KMS-11 (cell line): Measurements from ENCODE around the gene CHRD.

Experiments used
- H2AFZ ChIP-seq: fragments of 200-600 bp; sonication (generic); 2 replicates; pipeline ENCODE4 v1.6.1; 2016; ENCODE audit warnings: antibody characterized with exemption, mixed run types, low read depth
- H3K27ac ChIP-seq: fragments of 200-600 bp; sonication (generic); 2 replicates; pipeline ENCODE4 v1.6.1; 2016; ENCODE audit warnings: mild to moderate bottlenecking, mixed run types
- H3K27me3 ChIP-seq: fragments of 200-600 bp; sonication (generic); 2 replicates; pipeline ENCODE4 v1.6.1; 2017; ENCODE audit warnings: mild to moderate bottlenecking, low read depth, mixed run types, moderate library complexity; ENCODE audit not compliant: insufficient read depth
- H3K36me3 ChIP-seq: fragments of 200-600 bp; sonication (generic); 2 replicates; pipeline ENCODE4 v1.6.1; 2017; ENCODE audit warnings: mild to moderate bottlenecking, mixed run types; ENCODE audit not compliant: insufficient read depth
- H3K4me1 ChIP-seq: fragments of 200-600 bp; sonication (generic); 2 replicates; pipeline ENCODE4 v1.6.1; 2016; ENCODE audit warnings: mild to moderate bottlenecking, low read depth, mixed run types; ENCODE audit not compliant: poor library complexity, severe bottlenecking
- H3K4me2 ChIP-seq: fragments of 200-600 bp; sonication (generic); 2 replicates; pipeline ENCODE4 v1.7.0; 2016; ENCODE audit warnings: mild to moderate bottlenecking, mixed run types
- H3K4me3 ChIP-seq: fragments of 200-600 bp; sonication (generic); IDR thresholded peaks from 2 replicates; pipeline ENCODE4 v1.6.1; 2017; ENCODE audit warnings: low read depth, low read length, mixed read lengths; ENCODE audit not compliant: insufficient read depth
- H3K79me2 ChIP-seq: fragments of 200-600 bp; sonication (generic); 2 replicates; pipeline ENCODE4 v1.6.1; 2016; ENCODE audit warnings: low read depth, mixed run types; ENCODE audit not compliant: insufficient read depth
- H3K9ac ChIP-seq: fragments of 200-600 bp; sonication (generic); 2 replicates; pipeline ENCODE4 v1.6.1; 2016; ENCODE audit warnings: mild to moderate bottlenecking, mixed run types
- H4K20me1 ChIP-seq: fragments of 200-600 bp; sonication (generic); 2 replicates; pipeline ENCODE4 v1.6.1; 2016; ENCODE audit warnings: mild to moderate bottlenecking, mixed run types; ENCODE audit not compliant: insufficient read depth
- CTCF ChIP-seq: fragments of 200-600 bp; sonication (generic); conservative IDR thresholded peaks from 2 replicates; pipeline ENCODE4 v1.6.1; 2017; ENCODE audit warnings: low read depth, mild to moderate bottlenecking, antibody characterized with exemption, low read length, moderate library complexity, mixed read lengths

The CHRD gene

GRCh38 chr3:184341925-184342324 lies 37.9 kb upstream of the CHRD start:
- H3K4me3 ChIP-seq = no peak overlapping the region
- no peak for TF ChIP-seq CTCF
- H3K4me1 ChIP-seq = peaks cover 7% of the 10 kb centered on the region
- no peaks in the 10 kb centered on the region for H3K36me3 ChIP-seq
- H2AFZ ChIP-seq = no peak overlapping the region
- no peak overlapping the region for H3K9ac ChIP-seq
- no peaks in the 10 kb centered on the region for H3K79me2 ChIP-seq
- H4K20me1 ChIP-seq = no peaks in the 10 kb centered on the region
- H3K4me2 ChIP-seq = no peak overlapping the region
- no peak overlapping the region for H3K27ac ChIP-seq
- H3K27me3 ChIP-seq = no peaks in the 10 kb centered on the region

DNA sequence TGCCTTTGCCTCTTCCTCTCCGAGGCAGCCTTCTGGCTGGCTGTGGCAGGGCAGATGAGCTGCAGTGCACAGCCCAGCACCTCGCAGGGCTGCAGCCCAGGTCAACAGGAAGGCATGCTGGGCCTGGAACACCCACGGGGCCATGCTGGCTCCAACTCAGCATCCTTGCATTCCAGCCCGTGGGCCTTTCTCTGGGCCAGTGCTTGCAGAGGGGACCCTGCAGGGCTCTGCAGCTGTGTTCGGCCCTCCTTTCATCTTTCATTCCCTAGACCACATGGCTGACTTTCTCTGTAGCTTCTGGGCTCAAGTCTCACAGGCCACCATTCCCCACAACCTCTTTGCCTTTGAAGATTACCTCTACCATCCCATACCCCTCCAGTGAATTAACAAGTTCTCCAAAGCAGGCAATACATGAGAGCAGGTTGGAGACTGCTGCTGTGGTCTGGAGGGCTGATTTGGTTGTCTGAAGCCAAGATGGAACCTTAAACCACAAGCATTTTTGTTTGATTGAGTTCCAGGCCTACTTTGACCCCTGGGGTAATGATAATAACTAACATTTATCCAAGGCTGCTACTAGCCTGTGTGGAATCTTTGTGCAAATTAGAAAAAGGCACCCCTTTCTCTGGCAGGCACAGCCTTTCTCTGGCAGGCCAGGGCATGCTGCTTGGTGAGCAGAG lies 36.5 kb upstream of the CHRD start:
- no peaks in the 10 kb centered on the region for H4K20me1 ChIP-seq
- H2AFZ ChIP-seq = no peak overlapping the region
- H3K4me3 ChIP-seq = no peak overlapping the region
- H3K36me3 ChIP-seq = no peaks in the 10 kb centered on the region
- H3K9ac ChIP-seq = no peak overlapping the region
- TF ChIP-seq CTCF = no peak
- H3K4me2 ChIP-seq = no peak overlapping the region
- no peaks in the 10 kb centered on the region for H3K27me3 ChIP-seq
- H3K27ac ChIP-seq = no peak overlapping the region
- no peaks in the 10 kb centered on the region for H3K79me2 ChIP-seq
- peaks cover 13% of the 10 kb centered on the region for H3K4me1 ChIP-seq

DNA sequence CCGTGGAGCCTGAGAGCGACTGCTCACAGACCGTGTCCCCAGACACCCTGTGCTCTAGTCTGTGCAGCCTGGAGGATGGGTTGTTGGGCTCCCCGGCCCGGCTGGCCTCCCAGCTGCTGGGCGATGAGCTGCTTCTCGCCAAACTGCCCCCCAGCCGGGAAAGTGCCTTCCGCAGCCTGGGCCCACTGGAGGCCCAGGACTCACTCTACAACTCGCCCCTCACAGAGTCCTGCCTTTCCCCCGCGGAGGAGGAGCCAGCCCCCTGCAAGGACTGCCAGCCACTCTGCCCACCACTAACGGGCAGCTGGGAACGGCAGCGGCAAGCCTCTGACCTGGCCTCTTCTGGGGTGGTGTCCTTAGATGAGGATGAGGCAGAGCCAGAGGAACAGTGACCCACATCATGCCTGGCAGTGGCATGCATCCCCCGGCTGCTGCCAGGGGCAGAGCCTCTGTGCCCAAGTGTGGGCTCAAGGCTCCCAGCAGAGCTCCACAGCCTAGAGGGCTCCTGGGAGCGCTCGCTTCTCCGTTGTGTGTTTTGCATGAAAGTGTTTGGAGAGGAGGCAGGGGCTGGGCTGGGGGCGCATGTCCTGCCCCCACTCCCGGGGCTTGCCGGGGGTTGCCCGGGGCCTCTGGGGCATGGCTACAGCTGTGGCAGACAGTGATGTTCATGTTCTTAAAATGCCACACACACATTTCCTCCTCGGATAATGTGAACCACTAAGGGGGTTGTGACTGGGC lies 35.1 kb upstream of the CHRD start:
- Histone ChIP-seq H3K4me2 (no peak overlapping the region), H3K27me3 (no peaks in the 10 kb centered on the region), H4K20me1 (no peaks in the 10 kb centered on the region), H2AFZ (no peak overlapping the region), H3K27ac (no peak overlapping the region), H3K36me3 (no peaks in the 10 kb centered on the region), H3K4me1 (peaks cover 13% of the 10 kb centered on the region), H3K79me2 (no peaks in the 10 kb centered on the region), H3K4me3 (no peak overlapping the region), H3K9ac (no peak overlapping the region)
- no peak for TF ChIP-seq CTCF

GRCh38 chr3:184345317-184346144 lies 34.3 kb upstream of the CHRD start:
- TF ChIP-seq CTCF = peak; percentile 68
- Histone ChIP-seq H3K27me3 (no peaks in the 10 kb centered on the region), H4K20me1 (no peaks in the 10 kb centered on the region), H3K27ac (no peak overlapping the region), H3K4me2 (no peak overlapping the region), H3K79me2 (no peaks in the 10 kb centered on the region), H2AFZ (no peak overlapping the region), H3K36me3 (no peaks in the 10 kb centered on the region), H3K4me3 (no peak overlapping the region), H3K4me1 (peaks cover 13% of the 10 kb centered on the region), H3K9ac (no peak overlapping the region)
